NB4 (cell line): Measurements from ENCODE around the gene PCK1.

ENCODE experiments used
- DNase-seq: peaks from one replicate; pipeline ENCODE4 v3.0.0; 2010; ENCODE audit warnings: low read depth
- H3K4me3 ChIP-seq: one replicate; pipeline ENCODE4 v1.5.1; 2011; ENCODE audit warnings: mild to moderate bottlenecking, low read depth, low read length, moderate library complexity
- MYC ChIP-seq: IDR thresholded peaks from 2 replicates; pipeline ENCODE4 v1.6.1; 2011; ENCODE audit warnings: low read depth, low read length
- POLR2A ChIP-seq: IDR thresholded peaks from 2 replicates; pipeline ENCODE4 v1.6.1; 2011; ENCODE audit warnings: mild to moderate bottlenecking; ENCODE audit not compliant: insufficient read length; ENCODE audit errors: extremely low read depth
- TF ChIP-seq, protein P1 (sequence below): IDR thresholded peaks from one replicate; pipeline ENCODE4 v1.5.1; 2012; ENCODE audit warnings: low read depth, low read length
- TF ChIP-seq, protein P2 (sequence below): IDR thresholded peaks from 2 replicates; pipeline ENCODE4 v1.6.1; 2011; ENCODE audit warnings: low read depth, low read length

PCK1 gene

DNA sequence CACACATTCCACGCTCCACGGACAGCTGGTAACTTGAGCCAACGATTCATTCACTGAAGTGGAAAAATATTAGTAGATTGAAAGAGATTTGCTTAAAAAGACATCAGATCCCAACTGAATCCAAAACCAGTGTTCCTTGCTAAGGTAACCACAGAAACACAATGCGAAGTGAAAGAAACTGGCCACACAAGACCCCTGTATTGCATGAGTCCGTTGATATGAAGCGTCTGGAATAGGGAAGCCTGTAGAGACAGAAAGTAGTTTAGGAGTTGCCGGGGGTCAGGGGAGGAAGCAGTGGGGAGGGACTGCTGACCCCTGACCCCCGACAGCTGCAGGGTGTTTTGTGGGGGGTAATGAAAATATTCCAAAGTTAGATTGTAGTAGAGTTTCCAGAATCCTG is 10.0 kb downstream of the PCK1 start:
- TF ChIP-seq, protein P1, sequence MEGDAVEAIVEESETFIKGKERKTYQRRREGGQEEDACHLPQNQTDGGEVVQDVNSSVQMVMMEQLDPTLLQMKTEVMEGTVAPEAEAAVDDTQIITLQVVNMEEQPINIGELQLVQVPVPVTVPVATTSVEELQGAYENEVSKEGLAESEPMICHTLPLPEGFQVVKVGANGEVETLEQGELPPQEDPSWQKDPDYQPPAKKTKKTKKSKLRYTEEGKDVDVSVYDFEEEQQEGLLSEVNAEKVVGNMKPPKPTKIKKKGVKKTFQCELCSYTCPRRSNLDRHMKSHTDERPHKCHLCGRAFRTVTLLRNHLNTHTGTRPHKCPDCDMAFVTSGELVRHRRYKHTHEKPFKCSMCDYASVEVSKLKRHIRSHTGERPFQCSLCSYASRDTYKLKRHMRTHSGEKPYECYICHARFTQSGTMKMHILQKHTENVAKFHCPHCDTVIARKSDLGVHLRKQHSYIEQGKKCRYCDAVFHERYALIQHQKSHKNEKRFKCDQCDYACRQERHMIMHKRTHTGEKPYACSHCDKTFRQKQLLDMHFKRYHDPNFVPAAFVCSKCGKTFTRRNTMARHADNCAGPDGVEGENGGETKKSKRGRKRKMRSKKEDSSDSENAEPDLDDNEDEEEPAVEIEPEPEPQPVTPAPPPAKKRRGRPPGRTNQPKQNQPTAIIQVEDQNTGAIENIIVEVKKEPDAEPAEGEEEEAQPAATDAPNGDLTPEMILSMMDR = no peak
- TF ChIP-seq, protein P2, sequence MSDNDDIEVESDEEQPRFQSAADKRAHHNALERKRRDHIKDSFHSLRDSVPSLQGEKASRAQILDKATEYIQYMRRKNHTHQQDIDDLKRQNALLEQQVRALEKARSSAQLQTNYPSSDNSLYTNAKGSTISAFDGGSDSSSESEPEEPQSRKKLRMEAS = no peak
- no peak for DNase-seq
- no peak overlapping the region for H3K4me3 ChIP-seq

DNA sequence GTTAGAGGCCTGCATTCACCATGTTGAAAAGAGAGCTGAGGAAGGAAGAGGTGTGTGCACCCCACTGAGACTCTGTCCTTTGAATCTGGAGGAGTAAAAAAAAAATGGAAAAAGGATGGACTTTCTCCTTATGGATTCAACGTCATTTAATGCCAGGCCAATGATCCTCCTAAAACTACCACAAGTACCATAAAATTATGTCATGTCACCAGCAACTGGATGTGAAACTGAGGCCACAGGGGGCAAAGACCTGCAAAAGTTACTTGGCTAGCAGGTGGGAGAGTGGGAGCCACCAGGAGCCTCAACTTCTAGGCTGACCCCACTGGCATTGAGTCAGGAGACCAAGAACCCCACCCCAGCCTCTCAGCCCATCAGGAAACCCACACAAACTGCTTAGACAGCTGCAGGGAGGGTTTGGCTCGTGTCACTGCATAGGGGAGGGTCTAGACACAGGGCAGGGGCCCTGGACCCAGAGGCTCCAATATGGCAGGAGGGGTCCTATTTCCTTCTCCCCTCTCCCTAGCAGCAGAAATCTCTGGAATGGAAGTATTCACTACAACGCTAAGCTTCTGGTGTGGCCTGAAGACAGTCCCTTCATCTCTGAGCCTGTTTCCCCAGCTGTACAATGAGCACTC is 11.0 kb downstream of the PCK1 start:
- TF ChIP-seq, protein P1 = no peak
- TF ChIP-seq MYC (no peak), POLR2A (no peak)
- TF ChIP-seq, protein P2 = no peak
- DNase-seq = no peak
- no peak overlapping the region for H3K4me3 ChIP-seq

DNA sequence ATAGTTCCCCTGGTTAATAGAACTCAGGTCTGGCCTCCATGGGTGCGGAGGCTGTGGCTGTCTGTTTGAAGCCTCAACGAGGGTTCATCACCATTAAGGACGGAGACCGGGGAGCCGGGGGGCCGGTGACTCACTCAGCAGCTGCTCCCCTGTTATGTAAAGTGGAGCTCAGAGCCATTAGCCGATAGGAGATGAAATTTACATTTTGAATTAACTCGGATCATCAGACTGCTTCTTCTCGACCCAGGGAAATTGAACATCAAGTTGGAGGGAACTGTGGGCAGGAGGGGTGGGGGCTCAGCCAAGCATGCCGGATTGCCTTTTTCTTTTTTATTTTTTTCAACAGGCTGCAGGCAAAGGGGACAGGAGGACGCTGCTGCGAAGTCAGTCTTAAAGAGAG is 12.3 kb downstream of the PCK1 start:
- TF ChIP-seq, protein P2 = no peak
- TF ChIP-seq MYC = no peak
- TF ChIP-seq, protein P1 = no peak
- no peak for TF ChIP-seq POLR2A
- no peak for DNase-seq
- no peak overlapping the region for H3K4me3 ChIP-seq

DNA sequence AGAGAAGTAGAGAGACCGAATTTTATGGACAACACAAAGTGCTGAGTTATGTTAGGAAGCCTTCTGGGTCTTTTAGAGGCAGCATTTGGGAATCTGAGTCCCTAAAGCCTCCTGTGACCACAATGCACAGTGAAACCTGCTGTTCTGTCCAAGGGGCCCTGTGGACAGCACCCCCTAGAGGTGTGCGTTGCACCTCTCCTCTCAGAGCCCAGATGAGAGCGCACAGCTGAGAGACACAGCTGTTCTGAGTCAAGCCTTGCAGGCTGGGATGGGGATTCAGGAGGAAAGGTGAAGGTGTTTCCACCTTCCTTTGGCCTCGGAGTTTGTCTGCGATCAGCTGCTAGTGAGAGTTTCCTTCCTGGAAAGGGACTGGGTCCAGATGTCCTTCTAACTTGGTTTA is 13.0 kb downstream of the PCK1 start:
- no peak for DNase-seq
- H3K4me3 ChIP-seq = no peak overlapping the region
- TF ChIP-seq, protein P1 = peak; percentile 45
- TF ChIP-seq, protein P2 = no peak

DNA sequence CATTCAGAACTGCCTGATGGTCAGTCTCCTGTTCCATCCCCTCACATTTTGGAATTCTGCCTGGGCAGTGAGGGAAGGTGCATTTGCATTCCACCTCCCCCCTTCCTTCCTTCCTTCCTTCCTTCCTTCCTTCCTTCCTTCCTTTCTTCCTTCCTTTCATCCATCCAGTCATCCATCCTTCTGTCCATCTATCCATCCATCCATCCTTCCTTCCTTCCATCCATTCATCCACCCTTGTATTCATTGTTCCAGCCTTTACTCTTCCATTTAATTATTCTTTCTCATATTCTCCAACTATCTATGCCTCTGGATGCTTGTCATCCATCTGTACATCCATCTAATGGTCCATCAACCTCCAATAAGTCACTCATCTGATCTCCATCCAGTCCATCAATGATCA is 14.0 kb downstream of the PCK1 start:
- TF ChIP-seq, protein P2 = no peak
- TF ChIP-seq, protein P1 = no peak
- no peak for TF ChIP-seq POLR2A
- no peak for TF ChIP-seq MYC
- no peak overlapping the region for H3K4me3 ChIP-seq
- no peak for DNase-seq

DNA sequence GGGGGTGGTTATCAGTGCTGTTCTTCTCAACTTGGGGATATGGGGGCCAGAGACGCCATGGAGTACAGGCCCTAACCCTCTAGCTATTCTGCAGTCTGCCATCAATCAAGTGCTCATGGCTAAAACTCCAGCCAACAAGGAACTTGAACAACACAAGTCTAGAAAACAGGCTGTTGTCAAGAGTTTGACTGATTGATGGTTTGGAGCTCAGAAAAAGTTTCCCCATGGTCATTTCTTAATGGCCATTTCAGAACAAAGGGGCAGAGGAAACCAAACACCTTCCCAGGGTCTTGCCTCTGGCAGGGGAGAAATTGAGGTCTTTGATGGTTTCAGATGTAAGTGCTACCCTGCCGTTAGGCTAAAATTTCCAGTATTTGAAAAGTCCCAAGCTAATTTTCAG is 15.1 kb downstream of the PCK1 start:
- no peak for DNase-seq
- no peak for TF ChIP-seq POLR2A
- TF ChIP-seq MYC = no peak
- TF ChIP-seq, protein P1 = no peak
- TF ChIP-seq, protein P2 = no peak
- no peak overlapping the region for H3K4me3 ChIP-seq
